Measurements from ENCODE around the gene CD300H.

- TF ChIP-seq POLR2A (IDR thresholded peaks at IDR 0.05): no peak
- no peak for TF ChIP-seq CTCF (IDR thresholded peaks at IDR 0.05)
- TF ChIP-seq POLR2AphosphoS5 (IDR thresholded peaks at IDR 0.05): no peak
Observed at GRCh38 chr17:74616696-74617095, 49.4 kb upstream of the CD300H start.
